Stimulated activated CD8-positive, alpha-beta memory T cell treated with anti-CD3 and anti-CD28 coated beads, Interleukin-15, amount 100 ng/mL, for 48 hours (primary cell): ENCODE results near the gene CCDC63.
"Not testable (repeated sequence)": the region's sequence is repeated elsewhere in the genome, so short reads cannot be mapped to it uniquely, and the experiment has no call there.

ENCODE experiments used
- DNase-seq, 2 donors: peaks; one replicate each; pipeline ENCODE4 v3.0.0-alpha.2; 2020; ENCODE audit warnings: low read depth in 2 of 2

Gene CCDC63

DNA sequence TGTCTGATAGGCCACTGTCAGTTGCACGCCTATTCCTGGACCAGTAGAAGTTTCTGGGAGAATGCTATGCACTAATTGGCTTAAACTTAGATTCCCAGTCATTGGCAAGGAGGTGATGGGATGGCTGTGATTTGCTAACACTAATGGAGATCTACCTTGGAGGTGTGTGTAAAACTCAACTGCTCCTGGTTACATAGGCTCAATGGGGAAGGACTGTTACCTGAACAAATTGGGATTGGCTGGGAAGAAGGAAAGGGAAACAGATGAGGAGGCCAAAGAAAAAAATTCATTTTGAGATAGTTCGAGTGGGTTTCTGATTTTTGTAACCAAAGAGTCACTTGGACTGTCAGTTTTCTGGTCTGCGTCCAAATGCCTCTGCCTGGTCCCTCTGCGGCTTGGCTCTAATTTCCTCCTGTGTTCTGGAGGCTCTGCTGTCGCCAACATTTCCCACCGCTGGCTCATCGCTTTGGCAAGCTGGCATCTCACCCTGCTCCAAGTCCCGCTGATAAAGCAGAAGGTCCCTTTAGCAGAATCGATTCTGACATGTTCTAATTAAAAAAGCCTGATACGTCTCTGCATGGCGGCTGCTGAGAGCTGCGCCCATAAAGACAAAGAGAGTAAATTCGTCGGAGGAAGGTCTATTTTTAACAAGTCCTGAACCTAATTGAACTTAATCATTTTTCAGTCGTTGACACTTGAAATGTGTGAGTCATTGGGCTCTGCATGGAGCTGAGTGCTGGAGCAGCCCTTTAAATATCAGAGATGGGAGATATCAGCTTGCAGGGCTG lies 2.0 kb upstream of the CCDC63 start:
- DNase-seq, result no peak

DNA sequence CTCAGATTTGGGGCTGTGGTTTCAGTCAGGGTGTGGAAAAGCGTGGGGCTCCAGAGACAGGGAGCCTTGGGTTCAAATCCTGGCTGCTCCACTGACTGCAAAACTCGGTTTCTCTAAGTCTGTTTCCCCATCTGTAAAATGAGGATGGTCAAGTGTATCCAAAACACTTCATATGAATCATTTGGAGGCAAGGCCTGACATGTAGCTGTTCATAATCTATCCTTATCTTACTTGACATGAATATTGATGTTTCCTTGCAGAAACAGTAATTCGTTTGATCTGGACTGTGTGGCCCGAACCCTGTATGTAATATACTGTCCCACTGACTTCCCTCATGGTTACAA lies 1.5 kb upstream of the CCDC63 start:
- no peak for DNase-seq

DNA sequence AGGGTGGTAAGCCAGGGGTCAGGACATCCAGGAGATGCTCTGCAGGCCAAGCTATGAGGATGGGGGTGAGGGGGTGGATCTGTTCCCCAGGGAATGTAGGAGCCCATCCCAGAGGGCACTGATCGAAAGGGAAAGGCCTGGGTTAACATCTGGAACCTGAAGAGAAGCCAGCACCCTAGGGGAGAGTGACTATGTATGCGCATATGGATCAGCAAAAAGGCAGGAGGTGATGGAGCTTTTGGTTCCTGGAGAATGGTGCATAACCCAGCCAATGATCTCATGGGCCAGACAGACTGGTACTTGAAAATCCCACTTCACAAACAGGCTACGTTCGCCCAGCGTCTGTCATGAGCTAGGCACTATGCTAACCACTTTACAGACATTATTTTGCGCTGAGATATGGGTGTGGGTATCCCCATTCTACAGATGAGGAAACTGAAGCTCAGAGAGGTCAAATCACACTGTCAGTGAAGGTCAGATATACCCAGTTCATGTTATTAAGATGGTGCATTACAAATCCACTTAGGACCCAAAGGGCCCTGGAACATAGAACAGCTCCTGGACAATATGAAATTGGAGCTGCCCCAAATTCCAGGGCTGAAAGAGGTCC lies 1.6 kb downstream of the CCDC63 start:
- no peak for DNase-seq

DNA sequence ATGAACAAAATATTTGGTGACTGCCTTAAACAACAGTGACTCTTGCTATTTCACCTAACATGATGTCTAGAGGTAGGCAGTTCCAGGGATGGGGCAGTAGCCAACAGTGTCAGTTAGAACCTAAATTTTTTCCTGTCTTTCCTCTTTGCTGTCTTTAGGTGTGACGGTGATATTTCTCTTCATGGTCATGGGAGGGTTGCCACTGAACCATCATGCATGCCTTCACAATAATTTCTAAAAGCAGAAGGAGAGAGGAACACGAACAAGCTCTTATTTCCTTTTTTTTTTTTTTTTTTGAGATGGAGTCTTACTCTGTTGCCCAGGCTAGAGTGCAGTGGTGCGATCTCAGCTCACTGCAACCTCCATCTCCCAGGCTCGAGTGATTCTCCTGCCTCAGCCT lies 2.4 kb downstream of the CCDC63 start:
- DNase-seq, result no peak

DNA sequence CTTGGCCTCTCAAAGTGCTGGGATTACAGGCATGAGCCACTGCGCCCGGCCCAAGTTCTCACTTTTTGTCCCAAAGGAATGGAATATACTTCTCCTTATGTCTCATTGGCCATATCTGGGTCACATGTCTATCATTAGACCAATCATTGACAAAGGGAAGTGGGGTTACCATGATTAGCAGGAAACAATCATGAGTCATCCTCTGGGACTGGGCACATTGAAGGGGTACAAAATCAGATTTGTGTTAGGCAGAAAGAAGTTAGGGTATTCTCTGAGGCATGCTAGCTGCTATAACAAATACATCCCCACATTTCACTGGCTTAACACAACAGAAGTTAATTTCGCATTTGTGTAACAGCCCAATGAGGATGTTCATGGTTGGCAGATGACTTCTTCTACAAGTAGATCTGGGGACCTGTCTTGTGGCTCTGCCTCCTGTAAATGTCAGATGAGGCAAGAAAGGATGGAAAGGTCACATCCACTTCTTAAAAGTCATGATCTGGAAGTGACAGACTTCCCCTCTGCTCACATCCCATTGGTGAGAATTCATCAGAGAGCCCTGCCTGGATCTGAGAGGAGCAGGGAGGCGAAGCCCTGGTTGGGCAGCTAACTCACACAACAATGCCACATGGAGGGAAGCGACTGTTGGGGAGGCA lies 3.1 kb downstream of the CCDC63 start:
- no peak for DNase-seq

DNA sequence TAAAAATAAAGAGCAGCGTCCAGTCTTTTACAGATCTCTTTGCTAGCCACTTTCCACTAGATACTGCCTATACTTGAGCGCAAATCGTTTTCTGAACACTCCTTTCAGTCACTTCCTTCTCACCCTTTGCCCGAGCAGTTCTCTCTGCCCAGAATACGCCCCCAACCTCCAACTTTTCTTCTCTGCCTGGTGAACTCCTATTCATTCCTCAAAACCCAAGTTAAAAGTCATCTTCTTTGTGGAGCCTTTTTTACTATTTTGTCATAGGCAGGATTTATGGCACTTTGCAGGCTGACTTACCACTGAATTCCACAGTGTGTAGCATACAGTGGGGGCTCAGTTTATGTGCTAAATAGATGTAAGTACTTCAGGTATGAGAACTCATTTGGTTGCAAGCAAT lies 4.0 kb downstream of the CCDC63 start:
- DNase-seq, result no peak

DNA sequence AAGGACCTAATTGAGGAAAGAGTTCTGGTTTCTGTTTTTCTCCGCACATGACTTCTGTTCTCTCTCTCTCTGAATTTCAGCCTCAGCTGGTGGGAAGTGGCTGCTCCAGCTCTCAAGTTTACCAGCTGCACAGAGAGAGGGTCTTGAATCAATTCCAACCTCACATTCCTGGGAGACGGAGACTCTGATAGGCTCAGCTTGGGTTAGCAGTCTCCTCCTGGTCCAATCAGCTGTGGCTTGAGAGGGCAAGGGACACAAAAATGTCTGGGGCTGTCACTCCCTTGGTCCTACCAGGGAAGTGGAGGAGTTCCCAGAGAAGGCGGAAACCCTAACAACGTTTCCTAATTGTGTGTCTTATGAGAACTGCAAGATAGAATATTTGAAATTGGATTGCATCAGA lies 7.0 kb downstream of the CCDC63 start:
- DNase-seq, result no peak

DNA sequence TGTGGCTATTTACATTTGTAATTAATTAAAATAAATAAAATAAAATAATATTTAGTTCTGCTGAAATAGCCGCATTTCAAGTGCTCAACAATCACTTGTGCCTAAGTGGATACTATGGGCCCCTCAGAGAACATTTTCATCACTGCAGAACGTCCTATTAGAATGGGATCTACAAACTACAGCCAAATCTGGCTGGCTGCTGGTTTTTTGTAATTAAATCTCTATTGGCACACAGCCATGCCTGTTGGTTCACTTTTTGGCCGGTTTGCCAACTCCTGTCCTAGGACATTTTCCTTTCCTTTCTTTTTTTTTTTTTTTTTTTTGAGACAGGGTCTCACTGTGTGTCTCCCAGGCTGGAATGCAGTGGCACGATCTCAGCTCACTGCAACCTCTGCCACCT lies 9.8 kb downstream of the CCDC63 start:
- DNase-seq, result no peak

DNA sequence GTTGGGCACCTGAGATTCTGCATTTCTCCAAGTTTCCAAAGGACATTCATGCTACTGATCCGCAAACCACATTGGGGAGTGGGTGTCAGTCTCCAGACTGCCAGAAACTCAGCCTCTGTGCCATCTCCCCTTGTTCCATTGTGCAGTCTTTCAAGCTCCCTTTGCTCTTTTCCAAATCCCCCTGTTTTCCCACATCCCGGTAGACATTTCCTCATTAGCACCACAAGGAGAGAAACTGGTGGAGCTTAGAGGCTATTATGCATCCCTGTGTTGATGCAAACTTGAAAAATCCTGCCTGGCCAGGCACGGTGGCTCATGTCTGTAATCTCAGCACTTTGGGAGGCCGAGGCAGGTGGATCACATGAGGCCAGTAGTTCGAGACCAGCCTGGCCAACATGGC lies 10.7 kb downstream of the CCDC63 start:
- no peak for DNase-seq

DNA sequence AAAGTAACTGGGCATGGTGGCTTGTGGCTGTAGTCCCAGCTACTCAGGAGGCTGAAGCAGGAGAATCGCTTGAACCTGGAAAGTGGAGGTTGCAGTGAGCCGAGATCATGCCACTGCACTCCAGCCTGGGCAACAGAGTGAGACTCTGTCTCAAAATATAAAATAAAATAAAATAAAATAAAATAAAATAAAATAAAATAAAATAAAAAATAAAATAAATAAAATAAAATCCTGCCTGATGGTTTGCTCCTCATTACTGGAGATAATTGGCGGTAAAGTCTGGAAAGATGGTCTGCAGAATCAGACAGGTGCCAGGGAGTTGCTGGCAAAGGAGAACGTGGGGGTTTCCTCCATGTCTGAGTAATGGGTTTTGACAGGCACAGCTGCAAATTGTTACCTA lies 11.2 kb downstream of the CCDC63 start:
- DNase-seq, result not testable (repeated sequence)

DNA sequence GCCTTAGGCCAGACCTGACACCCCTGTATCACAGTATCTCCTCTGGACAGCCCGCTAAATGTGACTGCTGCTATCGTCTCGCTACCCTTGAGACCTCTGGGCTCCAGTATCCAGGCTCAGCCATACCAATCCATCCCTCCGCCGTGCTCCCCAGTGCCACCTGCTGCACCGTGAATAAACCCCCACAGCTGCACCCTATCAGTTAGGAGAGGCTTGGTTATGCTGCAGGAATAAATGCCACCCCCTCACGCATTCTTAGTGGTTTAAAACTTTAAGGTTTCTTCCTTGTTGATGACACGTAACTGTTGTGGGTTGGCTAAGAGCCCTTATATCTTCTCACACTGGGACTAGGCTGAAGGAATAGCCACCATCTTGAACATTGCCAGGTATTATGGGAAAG lies 12.1 kb downstream of the CCDC63 start:
- no peak for DNase-seq

DNA sequence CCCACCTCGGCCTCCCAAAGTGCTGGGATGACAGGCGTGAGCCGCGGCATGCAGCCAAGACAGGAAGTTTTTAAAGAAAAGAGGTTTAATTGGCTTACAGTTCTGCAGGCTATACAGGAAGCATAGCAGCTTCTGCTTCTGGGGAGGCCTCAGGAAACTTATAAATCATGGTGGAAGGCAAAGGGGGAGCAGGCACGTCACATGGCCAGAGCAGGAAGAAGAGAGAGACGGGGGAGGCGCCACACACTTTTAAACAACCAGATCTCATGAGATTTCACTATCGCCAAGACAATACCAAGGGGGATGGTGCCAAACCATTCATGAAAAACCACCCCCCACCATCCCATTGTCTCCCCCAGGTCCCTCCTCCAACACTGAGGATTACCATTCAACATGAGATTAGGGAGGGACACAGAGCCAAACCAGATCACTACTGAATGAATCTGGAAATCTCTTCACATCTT lies 14.1 kb downstream of the CCDC63 start:
- no peak for DNase-seq

DNA sequence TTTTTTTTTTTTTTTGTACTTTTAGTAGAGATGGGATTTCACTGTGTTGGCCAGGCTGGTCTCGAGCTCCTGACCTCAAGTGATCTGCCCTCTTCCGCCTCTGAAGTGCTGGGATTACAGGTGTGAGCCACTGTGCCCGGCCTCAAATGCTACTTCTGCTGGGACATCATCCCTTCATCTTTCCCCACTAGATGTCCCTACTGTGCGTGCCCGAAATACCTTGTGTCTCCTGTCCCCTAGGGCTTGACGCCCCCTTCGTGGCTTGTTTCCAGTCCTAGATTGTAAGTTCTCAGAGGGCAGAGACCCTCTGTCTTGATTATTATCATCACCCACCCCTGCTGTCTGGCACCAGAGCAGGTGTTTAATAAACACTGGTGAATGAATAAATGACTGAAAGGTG lies 14.9 kb downstream of the CCDC63 start:
- DNase-seq, result no peak

DNA sequence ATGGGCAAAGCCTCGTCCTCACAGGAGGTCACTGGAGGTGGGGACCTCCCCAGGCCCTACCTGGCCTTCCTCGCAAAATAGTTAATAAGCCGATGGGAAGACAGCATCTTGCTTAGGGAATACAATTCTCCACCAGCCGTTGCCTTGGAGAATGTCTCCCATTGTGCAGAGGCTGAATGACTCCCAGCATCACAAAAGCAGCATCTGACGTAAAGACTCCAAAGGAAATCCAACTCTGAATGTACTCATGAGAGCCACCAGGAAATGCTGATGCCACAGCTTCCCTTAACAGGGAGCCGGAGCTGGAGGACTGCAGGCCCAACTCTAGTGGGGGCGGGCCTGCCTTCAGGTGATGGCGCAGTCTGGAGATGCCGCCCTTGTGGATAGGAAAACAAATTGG lies 15.5 kb downstream of the CCDC63 start:
- DNase-seq, result no peak

DNA sequence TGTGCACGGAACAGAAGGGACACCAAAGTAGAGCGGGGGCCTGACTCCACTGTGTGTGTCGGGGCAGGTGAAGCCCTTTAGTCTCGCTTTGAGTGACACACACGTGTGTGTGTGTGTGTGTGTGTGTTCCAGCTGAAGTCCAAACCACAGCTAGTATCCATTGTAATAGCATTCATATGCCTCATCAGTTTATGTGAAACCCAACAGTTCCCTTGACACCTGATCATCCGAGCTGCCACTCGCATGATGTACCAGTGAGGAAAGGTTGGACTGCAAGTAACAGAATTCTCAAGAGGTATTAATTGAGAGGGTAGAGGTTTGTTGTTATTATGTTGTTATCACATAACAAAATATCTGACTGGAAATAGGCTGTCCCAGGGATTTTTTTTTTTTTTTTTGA lies 16.4 kb downstream of the CCDC63 start:
- DNase-seq, result no peak

DNA sequence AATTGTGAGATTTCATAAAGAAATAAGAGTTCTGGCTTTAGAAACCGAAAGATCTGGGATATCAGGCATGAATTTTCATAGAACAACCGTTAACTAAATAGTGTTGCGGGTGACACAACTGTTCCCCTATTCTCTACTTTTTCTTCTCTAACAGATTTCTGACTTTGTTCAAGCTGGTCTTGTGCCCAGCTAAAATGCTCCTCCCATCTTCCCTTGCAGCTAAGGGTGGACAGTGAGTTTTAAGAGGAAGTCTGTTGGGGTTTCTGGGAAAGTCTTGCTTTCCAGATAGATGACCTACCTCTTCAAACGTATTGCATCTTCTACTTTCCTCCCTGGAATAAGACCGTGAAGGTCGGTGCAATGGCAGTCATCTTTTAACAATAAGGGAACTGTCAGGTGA lies 18.7 kb downstream of the CCDC63 start:
- DNase-seq, result no peak

DNA sequence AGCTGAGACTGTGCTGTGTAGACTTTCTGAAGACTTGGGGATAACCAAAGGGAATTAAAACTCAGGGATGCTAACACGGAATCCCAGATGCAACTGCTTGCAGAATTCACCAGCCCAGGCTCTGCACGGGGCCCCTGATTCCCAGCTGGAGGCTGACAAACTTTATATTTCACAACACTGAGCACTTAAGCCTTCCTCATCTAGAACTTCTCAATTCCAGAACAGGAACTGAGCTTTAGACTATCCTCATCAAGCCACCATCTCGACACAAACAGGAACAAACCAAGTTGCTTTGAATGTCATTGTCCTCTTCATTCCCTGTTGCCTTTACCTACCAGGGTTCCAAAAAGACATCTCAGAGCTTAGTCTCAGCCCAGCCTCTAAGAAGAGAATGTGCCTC lies 22.2 kb downstream of the CCDC63 start:
- no peak for DNase-seq

DNA sequence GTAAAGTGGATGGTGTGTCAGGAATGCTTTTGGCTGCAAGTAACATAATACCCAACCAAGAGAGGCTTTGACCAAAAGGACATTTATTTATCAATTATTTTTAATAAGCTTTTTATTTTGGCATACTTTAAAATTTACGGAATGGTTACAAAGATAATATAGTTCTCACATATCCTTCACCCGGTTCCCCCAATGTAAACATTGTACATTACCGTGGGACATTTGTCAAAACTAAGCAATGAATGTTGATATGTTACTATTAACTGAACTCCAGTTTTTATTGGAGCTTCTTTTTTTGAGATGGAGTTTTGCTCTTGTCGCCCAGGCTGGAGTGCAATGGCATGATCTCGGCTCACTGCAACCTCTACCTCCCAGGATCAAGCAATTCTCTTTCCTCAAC lies 23.0 kb downstream of the CCDC63 start:
- DNase-seq, result no peak

DNA sequence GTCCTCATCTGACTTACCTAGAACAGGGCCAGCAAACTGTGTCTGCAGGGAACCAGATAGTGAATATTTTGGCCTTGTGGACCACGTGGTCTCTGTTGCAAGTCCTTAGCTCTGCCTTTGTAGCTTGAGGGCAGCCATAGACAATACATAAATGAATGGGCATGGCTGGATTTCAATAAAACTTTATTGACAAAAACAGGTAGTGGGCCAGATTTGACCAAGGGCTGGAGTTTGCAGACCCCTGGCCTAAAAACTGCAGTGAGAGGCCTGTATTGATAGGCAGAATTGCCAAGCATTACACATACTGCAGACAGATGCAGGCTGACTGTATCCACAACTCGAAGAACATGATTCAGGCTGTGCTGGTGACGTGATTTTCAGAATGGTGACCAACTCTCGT lies 25.3 kb downstream of the CCDC63 start:
- DNase-seq, result no peak

DNA sequence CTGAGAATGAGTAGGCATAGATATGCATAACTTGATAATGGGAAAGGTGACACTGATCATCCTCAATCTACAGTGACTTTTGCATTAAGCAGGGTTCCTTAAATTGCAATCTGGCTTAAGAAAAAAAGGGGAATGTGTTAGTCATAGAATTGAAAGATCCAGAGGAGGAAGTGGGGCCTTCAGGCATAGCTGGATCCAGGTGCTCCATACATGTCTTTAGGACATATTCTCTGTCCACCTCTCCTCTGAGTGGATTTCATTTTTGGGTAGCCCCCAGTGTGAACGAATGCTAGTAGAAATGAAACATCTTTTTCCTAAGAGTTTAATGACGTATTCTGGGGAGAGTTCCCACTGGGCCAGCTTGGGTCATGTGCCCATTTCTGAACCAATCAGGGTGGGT lies 27.6 kb downstream of the CCDC63 start:
- DNase-seq, result no peak

DNA sequence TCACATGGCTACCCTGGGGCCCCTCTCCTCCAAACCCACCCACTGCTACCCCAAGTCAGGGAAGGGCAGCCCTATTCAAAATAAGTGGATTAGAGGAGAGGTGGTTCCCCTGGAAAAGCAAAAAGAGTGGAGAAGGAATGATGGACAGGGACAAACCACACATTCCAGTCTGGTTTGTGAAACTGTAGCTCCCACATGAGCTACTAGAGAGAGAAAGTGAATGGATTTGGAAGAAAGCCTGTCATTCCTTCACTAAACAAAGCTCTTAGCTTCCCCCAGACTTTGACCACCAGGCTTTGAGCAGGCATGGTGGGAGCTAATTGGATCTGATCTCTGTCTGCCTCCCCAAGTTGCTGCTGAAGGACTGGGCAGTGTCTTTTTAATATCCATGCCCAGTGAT lies 28.0 kb downstream of the CCDC63 start:
- DNase-seq, result no peak

DNA sequence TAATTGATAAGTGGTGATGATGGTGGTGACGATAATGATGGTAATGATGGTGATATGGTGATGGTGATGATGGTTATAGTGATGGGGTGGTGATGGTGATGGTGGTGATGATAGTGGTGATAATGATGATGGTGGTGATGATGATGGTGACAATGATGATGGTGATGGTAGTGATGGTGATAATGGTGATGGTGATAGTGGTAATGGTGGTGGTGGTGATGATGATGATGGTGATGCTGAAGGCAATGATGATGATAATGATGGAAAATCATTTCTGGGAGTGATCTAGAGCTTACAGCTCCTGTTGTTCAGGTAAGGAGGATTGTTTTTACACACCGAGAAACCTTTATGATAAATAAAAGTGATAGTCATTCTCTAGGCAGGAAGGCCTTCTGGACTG lies 33.9 kb downstream of the CCDC63 start:
- no peak for DNase-seq

DNA sequence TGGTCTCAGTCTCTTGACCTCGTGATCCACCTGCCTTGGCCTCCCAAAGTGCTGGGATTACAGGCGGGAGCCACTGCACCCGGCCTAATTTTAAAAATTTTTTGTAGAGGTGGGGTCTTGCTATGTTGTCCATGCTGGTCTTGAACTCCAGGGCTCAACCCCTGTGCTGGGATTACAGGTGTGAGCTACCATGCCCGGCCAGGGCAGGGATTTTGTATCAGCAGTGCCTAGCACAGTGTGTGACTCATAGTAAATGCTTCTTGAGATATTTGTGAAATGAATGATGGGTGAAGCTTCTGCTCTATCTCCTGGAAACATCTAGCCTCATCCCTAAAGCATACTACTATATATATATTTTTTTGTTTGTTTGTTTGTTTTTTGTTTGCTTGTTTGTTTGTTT lies 36.5 kb downstream of the CCDC63 start:
- DNase-seq, result no peak
